Small intestine (tissue), 7 donors: ENCODE measurements around the gene DHRS2. TPM values are rescaled to one million over a fixed set of nuclear protein-coding genes. Genes with fewer than 3 reads are reported as not detected.
"Not testable (repeated sequence)": the region's sequence is repeated elsewhere in the genome, so short reads cannot be mapped to it uniquely, and the experiment has no call there.

ENCODE experiments used
- DNase-seq, 2 donors: peaks; one replicate each; pipeline versions ENCODE4 v3.0.0 to v3.0.0-alpha.2; 2013
- FAIRE-seq: peaks from 2 replicates; lab custom pipeline; 2012; peaks lifted over from hg19 to GRCh38; lab: Jason Lieb, UNC
- H3K27ac ChIP-seq, 3 donors: one replicate each; pipeline ENCODE4 v1.5.1; 2013; ENCODE audit warnings: low read length in 2 of 3, mild to moderate bottlenecking in 2 of 3, control low read depth in 1 of 3, inconsistent platforms in 1 of 3, low read depth in 1 of 3, moderate library complexity in 1 of 3
- H3K27me3 ChIP-seq, 3 donors: one replicate each; pipeline ENCODE4 v1.6.1; 2013; ENCODE audit warnings: low read length in 3 of 3, inconsistent platforms in 1 of 3; ENCODE audit not compliant: control insufficient read depth in 3 of 3, insufficient read depth in 3 of 3
- H3K36me3 ChIP-seq, 3 donors: one replicate each; pipeline ENCODE4 v1.6.1; 2013; ENCODE audit warnings: low read length in 3 of 3, inconsistent platforms in 1 of 3, low read depth in 1 of 3, mild to moderate bottlenecking in 1 of 3, moderate library complexity in 1 of 3; ENCODE audit not compliant: control insufficient read depth in 3 of 3, insufficient read depth in 2 of 3
- H3K4me1 ChIP-seq, 3 donors: one replicate each; pipeline ENCODE4 v1.6.1; 2013; ENCODE audit warnings: low read length in 2 of 3, inconsistent platforms in 1 of 3, low read depth in 1 of 3, mild to moderate bottlenecking in 1 of 3, moderate library complexity in 1 of 3; ENCODE audit not compliant: control insufficient read depth in 3 of 3, insufficient read depth in 2 of 3
- H3K4me3 ChIP-seq, 3 donors: one replicate each; pipeline ENCODE4 v1.5.1; 2013; ENCODE audit warnings: low read length in 3 of 3, control low read depth in 1 of 3, inconsistent platforms in 1 of 3, low read depth in 1 of 3, mild to moderate bottlenecking in 1 of 3, moderate library complexity in 1 of 3
- H3K9me3 ChIP-seq, 2 donors: one replicate each; pipeline ENCODE4 v1.6.1; 2013; ENCODE audit warnings: low read depth in 1 of 2, low read length in 1 of 2; ENCODE audit not compliant: control insufficient read depth in 2 of 2, insufficient read depth in 1 of 2
- WGBS, 3 donors: extraction: QIAGEN DNeasy Blood & Tissue Kit; methylation state at CpG; one replicate each; pipeline ENCODE4 v1.1.7; 2013; 5-methylcytosine and 5-hydroxymethylcytosine counted together
- polyA plus RNA-seq, 4 donors: library from polyadenylated mRNA; stranded (reverse) in 3 of 4; unstranded in 1 of 4; fragments of 200-250 nt in 3 of 4; fragments of 120-200 nt in 1 of 4; gene quantifications; one replicate each; pipeline versions ENCODE4 v1.2.1 to v1.2.3, GENCODE V29; 2013
- donor health status: healthy with polysubstance abuse.
- donor health status: control.
- donor health status: control.
- donor health status: Bipolar disorder and iron deficiency.
- donor health status: healthy.

DHRS2 gene
- polyA plus RNA-seq, 4 donors, result 0.81 to 1.1 TPM; not detected in 2

DNA sequence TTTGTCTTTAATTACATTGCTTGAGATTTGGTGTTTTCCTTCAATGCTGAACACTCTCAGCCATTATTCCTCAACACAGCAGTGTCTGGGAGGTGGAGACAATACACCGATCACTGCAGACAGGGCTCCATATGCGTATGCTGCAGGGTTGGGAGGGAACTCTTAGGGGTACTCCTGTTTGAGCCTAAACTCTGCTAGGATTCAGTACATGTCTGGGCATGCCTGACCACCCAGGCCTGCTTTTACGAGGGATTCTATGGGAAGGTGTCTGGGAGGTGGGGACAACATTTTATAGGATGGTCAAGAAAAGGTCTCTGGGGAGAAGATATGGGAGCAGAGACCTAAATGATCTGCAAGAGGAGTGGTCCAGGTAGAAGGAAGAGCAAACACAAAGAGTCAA, 34.3 kb downstream of the DHRS2 start:
- no peak overlapping the region for H3K27ac ChIP-seq
- peaks cover 0 to 4% of the 10 kb centered on the region in 2 donors for H3K9me3 ChIP-seq
- FAIRE-seq (no peak), DNase-seq (no peak)
- H3K4me1 ChIP-seq, result no peaks in the 10 kb centered on the region
- H3K4me3 ChIP-seq, result no peak overlapping the region
- WGBS, 3 donors, result 89 to 93% (median 91%) methylated on average over 3 of the region's 3 CpGs
- no peaks in the 10 kb centered on the region for H3K27me3 ChIP-seq
- no peaks in the 10 kb centered on the region for H3K36me3 ChIP-seq

DNA sequence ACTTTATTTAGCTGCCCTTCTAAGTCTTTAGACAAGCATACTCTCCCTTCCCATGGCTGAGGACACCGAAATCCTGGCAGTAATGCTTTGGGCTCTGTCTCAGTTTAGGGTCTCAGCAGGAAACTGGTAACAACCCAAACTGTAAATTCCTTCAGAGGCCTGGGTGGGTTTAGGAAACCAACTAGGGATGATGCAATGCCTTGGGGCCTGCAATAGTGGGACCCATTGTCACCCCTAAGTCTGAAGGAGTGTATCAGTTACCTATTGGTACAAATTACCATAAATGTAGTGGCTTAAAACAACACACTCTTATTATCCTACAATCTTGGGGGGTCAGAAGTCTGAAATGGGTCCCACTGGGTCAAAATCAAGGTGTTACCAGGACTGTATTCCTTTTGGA, 36.0 kb downstream of the DHRS2 start:
- Histone ChIP-seq H3K9me3 (peaks cover 0 to 4% of the 10 kb centered on the region in 2 donors), H3K36me3 (no peaks in the 10 kb centered on the region), H3K4me1 (no peaks in the 10 kb centered on the region), H3K4me3 (no peak overlapping the region), H3K27me3 (no peaks in the 10 kb centered on the region), H3K27ac (no peak overlapping the region)
- FAIRE-seq (no peak), DNase-seq (no peak)
- WGBS, 3 donors, result 90 to 91% (median 91%) methylated on average over 1 of the region's 1 CpG

DNA sequence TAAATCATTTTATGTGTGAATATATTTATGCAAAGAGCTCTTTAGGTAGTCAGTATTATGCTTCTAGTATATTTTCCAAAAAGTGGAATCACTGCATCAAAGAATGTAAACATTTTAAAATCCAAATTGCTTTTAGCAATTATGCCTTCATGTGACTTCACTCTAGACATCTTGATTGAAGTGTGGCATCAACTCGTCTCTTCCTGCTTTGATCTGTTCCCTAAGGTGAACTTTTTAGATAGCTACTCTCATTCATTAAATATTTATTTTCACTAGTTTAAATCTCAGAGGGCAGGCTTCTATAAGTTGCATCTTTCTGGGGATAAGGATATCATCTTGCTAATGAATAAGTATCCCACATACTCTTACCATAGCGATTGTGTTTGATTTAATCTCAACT, 39.2 kb downstream of the DHRS2 start:
- Histone ChIP-seq H3K36me3 (no peaks in the 10 kb centered on the region), H3K4me1 (no peaks in the 10 kb centered on the region), H3K27ac (no peak overlapping the region), H3K4me3 (no peak overlapping the region), H3K27me3 (no peaks in the 10 kb centered on the region), H3K9me3 (peaks cover 0 to 4% of the 10 kb centered on the region in 2 donors)
- no peak for FAIRE-seq
- DNase-seq, result no peak
- WGBS, 3 donors, result 61 to 67% (median 62%) methylated on average over 2 of the region's 2 CpGs

DNA sequence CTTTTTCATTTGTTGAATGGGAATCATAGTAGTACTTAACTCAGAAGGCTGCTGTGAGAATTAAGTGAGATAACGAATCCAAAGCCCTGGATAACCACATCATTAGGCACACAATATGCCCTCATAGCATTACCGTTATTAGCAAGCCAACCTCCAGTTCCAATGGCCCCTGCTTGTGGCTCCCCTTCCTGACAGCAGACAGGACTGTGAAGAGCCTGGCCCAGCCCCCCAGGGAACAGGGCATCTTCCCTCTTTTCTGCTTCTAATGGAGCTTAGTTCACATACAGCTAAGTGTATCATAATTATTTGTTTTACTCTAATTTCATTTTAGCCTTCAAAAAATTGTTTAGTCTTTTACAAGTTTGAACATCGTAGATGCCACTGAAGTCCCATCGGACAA, 39.7 kb downstream of the DHRS2 start:
- Histone ChIP-seq H3K27ac (no peak overlapping the region), H3K4me1 (no peaks in the 10 kb centered on the region), H3K27me3 (no peaks in the 10 kb centered on the region), H3K4me3 (no peak overlapping the region), H3K9me3 (peaks cover 0 to 4% of the 10 kb centered on the region in 2 donors), H3K36me3 (no peaks in the 10 kb centered on the region)
- 81 to 86% (median 86%) methylated on average over 4 of the region's 4 CpGs for WGBS, 3 donors
- DNase-seq, result no peak
- FAIRE-seq, result no peak

DNA sequence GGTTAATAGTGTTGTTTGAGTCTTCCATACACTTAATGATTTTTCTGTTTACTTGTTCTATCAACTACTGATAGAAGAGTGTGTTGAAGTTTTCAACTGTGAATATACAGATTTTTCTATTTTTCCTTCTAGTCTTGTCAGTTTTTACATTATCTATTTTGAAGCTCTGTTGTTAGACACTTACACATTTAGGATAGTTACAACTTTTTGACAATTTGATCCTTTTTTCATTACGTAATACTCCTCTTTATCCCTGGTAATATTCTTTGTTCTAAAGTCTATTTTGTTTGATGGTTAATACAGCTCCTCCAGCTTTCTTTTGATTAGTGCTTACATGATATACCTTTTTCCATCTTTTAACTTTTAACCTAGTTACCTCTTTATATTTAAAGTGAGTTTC, 45.2 kb downstream of the DHRS2 start:
- no peak overlapping the region for H3K4me3 ChIP-seq
- no peak for DNase-seq
- no peaks in the 10 kb centered on the region for H3K4me1 ChIP-seq
- no peak overlapping the region for H3K27ac ChIP-seq
- H3K36me3 ChIP-seq, result no peaks in the 10 kb centered on the region
- WGBS, 3 donors, result 80 to 92% (median 89%) methylated on average over 1 of the region's 1 CpG
- no peak for FAIRE-seq
- no peaks in the 10 kb centered on the region for H3K27me3 ChIP-seq
- no peaks in the 10 kb centered on the region for H3K9me3 ChIP-seq

DNA sequence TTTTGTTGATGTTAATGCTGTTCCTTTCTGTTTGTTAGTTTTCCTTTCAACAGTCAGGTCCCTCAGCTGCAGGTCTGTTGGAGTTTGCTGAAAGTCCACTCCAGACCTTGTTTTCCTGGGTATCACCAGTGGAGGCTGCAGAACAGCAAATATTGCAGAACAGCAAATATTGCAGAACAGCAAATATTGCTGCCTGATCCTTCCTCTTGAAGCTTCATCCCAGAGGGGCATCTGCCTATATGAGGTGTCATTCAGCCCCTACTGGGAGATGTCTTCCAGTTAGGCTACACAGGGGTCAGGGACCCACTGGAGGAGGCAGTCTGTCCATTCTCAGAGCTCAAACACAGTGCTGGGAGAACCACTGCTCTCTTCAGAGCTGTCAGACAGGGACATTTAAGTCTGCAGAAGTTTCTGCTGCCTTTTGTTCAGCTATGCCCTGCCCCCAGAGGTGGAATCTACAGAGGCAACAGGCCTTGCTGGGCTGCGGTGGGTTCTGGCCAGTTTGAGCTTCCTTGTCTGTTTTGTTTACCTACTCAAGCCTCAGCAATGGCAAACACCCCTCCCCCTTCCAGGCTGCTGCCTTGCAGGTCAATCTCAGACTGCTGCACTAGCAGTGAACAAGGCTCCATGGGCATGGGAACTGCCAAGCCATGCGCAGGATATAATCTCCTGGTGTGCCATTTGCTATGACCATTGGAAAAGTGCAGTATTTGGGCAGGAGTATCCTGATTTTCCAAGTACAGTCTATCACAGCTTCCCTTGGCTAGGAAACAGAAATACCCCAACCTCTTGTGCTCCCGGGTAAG, 53.7 kb downstream of the DHRS2 start:
- not testable (repeated sequence) for H3K9me3 ChIP-seq, H3K27ac ChIP-seq, DNase-seq, H3K4me3 ChIP-seq, H3K36me3 ChIP-seq, H3K27me3 ChIP-seq, FAIRE-seq
- H3K4me1 ChIP-seq, result peaks cover 0 to 19% (median 0%) of the 10 kb centered on the region in 3 donors
- 84 to 92% (median 88%) methylated on average over 3 of the region's 3 CpGs for WGBS, 3 donors

DNA sequence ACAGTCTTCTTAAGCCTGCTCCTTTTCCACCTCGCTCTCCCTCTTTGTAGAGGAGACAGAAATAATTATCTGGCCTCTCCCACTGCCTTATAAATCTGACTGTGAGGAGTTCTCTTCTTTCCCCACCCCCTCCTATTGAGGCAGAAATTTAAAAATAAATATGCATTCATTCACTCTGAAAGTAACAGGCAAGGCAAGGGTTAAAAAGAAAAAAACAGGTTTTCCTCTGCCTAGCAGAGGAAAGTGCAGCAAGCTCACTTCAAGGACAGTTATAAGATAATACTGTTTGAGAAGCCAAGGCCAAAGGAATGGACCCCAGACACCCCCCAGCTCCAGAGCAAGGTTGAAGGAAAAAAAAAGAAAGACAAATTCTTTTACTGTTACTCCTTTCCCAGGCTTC, 56.3 kb downstream of the DHRS2 start:
- DNase-seq, result no peak
- H3K27ac ChIP-seq, result no peak overlapping the region
- no peak overlapping the region for H3K4me3 ChIP-seq
- H3K9me3 ChIP-seq, result peaks cover 0 to 9% of the 10 kb centered on the region in 2 donors
- peaks cover 0 to 25% (median 3%) of the 10 kb centered on the region in 3 donors for H3K4me1 ChIP-seq
- H3K27me3 ChIP-seq, result peaks cover 0 to 2% (median 0%) of the 10 kb centered on the region in 3 donors
- no peak for FAIRE-seq
- no peaks in the 10 kb centered on the region for H3K36me3 ChIP-seq
- 73 to 89% (median 87%) methylated on average over 1 of the region's 1 CpG for WGBS, 3 donors

DNA sequence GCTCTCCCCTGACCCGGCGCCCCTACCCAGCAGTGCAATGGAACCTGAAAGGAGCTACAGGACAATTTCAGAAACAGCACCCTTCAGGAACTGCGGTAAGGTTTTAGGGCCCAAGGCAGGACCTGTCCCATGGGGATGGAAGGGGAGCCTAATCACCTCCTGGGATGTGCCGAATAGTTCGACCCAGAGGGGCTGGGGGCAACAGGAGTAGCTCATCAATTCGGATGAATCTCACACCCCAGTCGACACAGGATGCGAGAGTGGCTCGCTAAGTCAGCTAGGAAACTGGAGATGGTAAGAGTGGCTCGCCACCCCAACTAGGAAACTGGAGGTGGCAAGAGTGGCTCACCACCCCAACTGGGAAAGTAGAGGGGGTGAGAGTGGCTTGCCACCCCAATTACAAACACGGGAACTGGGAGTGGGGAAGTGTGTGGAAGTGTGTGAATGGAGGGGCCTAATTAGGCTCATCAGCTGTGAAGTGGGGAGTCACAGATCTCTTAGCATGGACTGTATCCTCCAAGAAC, 57.1 kb downstream of the DHRS2 start:
- peaks cover 0 to 2% (median 0%) of the 10 kb centered on the region in 3 donors for H3K27me3 ChIP-seq
- no peak for DNase-seq
- H3K27ac ChIP-seq, result no peak overlapping the region
- H3K9me3 ChIP-seq, result peaks cover 0 to 9% of the 10 kb centered on the region in 2 donors
- FAIRE-seq, result no peak
- peaks cover 0 to 25% (median 3%) of the 10 kb centered on the region in 3 donors for H3K4me1 ChIP-seq
- 88 to 95% (median 89%) methylated on average over 11 of the region's 11 CpGs for WGBS, 3 donors
- no peak overlapping the region for H3K4me3 ChIP-seq
- no peaks in the 10 kb centered on the region for H3K36me3 ChIP-seq
